HG03439 (cell line): ENCODE measurements around the gene UTS2B.

Experiments
- ATAC-seq: cut with Tn5 transposase; IDR thresholded peaks from one replicate; pipeline ENCODE4 v1.9.1; 2021; ENCODE audit warnings: mild to moderate bottlenecking, moderate library complexity; ENCODE audit not compliant: unreplicated experiment

UTS2B gene

DNA sequence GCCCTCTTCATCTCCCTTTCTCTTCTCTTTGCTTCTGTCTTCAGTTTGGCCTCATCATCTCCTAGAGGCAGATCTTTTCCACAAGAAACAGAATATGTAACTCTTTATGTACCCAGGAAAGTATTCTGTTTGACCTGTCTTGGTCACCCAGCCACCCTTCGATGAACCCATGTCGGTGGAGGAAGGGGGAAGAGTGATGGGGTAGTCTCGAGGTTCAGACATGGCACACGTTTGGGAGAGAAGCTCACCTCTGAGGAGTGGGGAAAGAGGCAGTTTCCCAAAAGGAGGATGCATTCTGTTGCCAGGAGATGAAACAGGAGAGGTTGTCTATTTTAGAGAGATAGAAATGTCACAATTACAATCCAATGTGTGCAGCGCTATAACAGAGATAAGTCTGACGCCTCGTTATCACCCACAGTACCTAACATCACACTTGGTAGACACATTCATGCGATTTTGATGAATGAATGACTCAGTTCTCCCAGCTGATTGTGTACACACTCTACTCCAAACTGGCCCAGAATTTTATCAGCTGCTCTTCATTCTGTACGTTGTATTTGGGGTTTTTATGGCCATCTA, 1.9 kb downstream of the UTS2B start:
- ATAC-seq: peak; percentile 7

DNA sequence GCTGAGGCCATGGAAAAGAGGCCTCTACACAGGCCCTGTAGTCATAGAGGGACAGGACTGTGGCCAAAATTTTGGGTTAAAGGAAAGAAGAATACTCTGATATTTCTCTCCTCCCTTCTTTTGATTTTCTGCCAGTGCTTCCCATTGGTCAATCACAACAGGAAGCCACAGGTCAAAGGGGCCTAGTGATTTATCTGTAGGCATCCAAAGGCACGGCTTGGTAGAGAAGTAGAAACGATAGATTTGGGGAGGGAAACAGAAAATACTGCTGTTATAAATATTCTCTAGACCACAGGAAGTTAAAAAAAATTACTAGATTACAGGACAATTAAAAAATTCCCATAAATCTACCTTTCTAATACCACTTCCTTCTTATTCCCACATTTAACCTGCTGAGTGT, 2.8 kb downstream of the UTS2B start:
- ATAC-seq: no peak

GRCh38 chr3:191324936-191325335, 5.4 kb downstream of the UTS2B start:
- no peak for ATAC-seq

- ATAC-seq: no peak
These were observed 9.1 kb downstream of the UTS2B start for GRCh38 chr3:191321019-191321767.

DNA sequence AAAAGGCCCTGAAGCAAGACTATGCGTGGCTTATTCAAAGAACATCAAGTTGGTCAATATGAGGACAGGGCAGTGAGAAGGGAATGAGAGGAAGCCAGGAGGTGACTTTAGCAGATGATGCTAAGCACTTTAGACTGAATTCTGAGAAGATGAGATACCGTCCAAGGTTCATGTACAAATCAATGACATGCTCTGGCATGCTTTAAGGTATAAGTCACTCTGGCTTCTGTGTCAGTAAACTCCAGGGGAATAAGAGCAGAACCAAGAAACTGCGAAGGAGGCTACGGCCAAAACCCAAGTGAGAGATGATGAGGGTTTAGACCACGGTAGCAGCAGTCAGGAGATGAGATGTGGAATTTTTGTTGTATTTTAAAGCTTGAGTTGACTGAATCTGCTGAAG, 10.0 kb downstream of the UTS2B start:
- ATAC-seq: no peak

DNA sequence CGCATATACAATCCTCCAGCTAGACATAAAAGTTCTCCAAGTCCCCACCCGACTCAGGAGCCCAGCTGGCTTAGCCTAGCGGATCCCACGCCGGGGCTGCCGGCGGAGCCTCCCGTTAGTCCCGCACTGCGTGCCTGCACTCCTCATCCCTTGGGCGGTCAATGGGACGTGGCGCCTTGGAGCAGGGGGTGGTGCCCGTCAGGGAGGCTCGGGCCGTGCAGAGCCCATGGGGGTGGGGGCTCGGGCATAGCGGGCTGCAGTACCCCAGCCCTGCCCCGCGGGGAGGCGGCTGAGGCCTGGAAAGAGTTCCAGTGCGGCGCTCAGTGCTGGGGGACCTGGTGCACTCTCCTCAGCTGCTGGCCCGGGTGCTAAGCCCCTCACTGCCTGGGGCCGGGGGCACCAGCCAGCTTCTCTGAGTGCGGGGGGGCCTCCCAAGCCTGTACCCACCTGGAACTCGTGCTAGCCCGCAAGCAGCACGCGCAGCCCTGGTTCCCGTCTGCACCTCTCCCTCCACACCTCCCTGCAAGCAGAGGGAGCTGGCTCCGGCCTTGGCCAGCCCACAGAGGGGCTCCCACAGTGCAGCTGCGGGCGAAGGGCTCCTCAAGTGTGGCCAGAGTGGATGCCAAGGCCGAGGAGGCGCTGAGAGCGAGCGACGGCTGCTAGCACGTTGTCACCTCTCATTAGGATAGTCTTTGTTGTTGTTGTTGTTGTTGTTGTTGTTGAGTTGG, 13.3 kb downstream of the UTS2B start:
- ATAC-seq: no peak

DNA sequence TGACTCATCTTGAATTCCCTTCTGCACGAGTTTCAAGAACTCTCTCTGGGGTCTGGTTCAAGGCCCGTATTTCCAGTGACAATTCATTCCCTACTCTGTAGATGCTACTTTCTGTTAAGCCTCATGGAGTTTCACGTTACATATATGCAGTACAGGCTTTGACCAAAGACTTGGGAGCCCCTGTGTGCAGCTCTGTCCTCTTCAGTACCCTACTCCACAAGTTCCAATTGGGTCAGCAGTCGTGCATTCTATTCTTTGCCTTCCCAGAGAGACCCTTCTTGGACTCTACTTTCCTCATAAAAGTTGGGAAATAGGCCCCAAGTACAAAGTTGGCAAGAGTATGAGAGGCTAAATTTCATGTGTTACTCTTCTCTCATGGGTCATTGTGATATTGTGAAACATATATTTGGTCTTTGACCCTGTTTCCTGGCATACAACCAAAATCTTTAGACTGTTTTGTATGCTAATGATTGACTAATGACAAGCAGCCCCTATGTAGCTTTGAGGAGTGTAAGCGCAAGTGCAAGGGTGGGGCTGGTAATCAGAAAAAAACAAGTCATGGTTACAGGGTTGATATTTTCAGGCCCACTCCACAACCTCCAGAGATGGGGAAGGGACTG, 16.1 kb downstream of the UTS2B start:
- ATAC-seq: no peak

DNA sequence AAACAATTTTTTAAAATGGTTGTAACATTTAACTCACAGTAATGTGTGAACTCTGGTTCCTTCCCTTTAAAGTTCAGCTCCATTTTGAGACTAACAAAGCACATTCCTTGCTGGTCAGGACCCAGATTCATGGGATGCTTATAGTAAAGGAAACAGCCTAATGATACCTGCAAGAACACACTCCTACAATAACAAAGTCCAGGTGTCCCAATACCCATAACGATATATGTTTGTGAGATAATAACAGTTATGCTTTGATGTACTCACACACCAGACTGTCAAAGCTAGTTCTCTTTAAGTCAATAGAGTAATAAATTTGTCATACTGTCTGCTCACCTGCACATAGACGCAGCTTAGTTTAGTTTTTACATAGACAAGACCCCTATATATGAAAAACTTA, 17.0 kb downstream of the UTS2B start:
- ATAC-seq: no peak

DNA sequence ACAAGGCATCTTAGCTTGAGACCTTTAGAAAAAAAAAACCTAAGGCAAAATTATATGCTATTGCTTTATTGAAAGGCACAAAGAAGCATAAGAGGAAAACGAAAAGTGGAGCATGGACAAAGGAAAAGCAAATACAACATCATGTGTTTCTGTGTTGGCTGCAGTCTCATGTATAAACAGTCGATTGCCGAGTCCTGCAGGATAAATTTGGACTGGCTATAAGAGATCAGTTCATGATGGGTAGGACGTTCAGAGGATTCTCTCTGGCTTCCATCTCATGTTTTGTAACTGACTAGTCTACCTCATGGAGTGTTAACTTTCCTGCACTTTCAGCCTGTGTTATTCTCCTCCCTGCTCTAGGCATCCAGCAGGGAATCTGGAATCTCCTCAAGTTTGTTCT, 23.0 kb downstream of the UTS2B start:
- ATAC-seq: no peak

DNA sequence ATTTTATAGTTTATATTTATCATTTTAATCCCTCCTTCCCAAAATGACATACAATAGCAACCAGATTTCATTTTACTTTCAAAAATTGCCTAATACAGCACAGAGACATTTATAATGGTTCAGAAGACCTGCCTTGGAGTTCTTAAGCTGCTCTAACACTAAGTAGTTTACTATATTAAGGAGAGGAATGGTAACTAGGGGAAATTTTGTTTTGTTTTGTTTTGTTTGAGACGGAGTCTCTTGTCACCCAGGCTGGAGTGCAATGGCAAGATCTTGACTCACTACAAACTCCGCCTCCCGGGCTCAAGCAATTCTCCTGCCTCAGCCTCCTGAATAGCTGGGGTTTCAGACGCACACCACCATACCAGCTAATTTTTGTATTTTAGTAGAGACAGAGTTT, 23.9 kb downstream of the UTS2B start:
- ATAC-seq: no peak

- ATAC-seq: no peak
These were observed 26.7 kb downstream of the UTS2B start for GRCh38 chr3:191303596-191303995.

DNA sequence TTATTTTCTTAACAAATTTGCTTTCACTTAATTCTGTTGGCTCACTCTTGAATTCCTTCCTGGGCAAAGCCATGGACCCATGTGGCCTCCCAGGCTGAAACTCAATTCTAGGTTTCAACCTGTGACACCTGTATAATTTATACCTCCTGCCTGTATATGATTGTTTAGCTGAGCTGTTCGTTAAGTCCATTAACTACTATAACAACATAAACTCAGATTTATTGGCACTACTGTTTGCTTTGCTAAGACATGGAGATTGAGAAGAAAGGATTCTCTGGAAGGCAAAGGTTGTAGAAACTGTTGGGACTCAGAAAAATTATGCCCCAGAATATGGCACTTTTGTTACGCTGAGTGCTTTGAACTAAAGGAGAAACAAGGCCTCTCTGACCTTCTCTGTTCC, 27.9 kb downstream of the UTS2B start:
- no peak for ATAC-seq

DNA sequence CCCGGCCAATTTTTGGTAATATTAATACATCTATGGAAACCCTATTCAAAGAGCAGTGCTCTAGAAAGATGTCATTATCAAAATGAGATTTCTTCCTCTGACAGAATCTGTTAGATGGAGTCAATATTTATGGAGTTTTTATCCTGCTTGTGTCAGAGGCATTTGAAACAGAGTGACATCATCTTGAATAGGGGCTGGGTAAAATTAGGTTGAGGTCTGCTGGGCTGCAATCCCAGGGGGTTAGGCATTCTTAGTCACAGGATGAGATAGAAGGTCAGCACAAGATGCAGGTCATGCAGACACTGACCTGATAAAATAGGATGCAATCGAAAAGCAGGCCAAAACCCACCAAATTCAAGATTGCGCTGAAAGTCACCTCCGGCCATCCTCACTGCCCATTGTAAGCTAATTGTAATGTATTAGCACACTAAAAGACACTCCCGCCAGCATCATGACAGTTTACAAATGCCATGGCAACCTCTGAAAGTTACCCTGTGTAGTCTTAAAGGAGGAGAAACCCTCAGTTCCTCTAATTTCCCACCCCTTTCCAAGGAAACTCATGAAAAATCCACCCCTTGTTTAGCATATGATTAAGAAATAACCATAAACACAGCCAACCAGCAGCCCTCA, 28.4 kb downstream of the UTS2B start:
- no peak for ATAC-seq

- ATAC-seq: peak; percentile 66
These were observed 29.3 kb downstream of the UTS2B start for GRCh38 chr3:191301017-191301416.

DNA sequence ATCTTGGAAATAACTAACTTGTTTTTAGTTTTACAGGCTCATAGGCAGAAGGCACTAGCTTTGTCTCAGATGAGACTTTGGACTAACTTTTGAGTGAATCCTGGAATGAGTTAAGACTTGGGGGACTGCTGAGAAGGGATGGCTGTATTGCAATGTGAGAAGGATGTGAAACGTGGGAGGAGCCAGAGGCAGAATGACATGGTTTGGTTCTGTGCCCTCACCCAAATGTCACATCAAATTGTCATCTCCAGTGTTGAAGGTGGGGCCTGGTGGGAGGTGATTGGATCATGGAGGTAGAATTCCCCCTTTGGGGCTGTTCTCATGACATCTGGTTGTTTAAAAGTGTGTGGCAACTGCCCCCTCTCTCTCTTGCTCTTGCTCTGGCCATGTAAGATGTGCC, 29.9 kb downstream of the UTS2B start:
- ATAC-seq: no peak

DNA sequence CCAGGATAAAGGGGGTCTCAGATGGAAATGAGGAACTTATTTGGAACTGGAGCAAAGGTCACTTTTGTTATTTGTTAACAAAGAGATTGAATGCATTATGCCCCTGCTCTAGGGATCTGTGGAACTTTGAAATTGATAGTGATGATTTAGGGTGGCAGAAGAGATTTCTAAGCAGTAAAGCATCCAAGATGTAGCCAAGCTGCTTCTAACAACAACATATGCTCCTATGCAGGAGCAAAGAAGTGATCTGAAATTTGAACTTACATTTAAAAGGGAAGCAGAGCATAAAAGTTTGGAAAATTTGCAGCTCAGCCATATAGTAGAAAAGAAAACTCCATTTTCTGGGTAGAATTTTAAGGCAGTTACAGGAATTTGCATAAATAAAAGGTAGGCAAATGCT, 31.5 kb downstream of the UTS2B start:
- ATAC-seq: no peak

- peak; percentile 78 for ATAC-seq
These were observed 34.2 kb downstream of the UTS2B start for GRCh38 chr3:191296041-191296541.

- no peak for ATAC-seq
These were observed 36.0 kb downstream of the UTS2B start for GRCh38 chr3:191294291-191294690.

DNA sequence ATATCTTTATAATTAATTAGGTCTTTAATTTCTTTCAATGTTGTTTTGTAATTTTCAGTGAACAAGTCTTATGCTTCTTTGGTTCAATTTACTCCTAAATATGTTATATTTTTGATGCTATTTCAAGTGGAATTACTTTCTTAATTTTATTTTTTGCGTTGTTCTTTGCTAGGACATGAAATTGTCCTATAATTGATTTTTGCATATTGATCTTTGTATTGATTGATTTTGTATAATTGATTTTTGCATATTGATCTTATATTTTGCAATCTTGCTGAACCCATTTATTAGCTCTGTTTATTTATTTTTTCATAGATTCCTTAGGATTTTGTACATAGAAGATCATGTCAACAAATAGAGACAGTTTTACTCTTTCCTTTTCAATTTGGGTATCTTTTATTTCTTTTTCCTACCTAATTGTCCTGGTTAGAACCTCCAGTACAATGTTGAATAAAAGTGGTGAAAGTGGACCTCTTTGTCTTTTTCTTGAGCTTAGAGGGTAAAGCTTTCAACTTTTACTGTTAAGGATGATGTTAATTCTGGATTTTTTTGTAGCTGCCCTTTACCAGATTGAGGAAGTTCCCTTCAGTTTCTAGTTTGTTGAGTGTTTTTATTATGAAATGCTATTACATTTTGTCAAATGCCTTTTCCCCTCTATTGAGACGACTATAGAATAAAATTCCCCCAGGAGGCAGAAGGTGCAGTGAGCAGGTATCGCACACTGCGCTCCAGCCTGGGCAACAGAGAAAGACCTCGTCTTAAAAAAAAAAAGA, 37.9 kb downstream of the UTS2B start:
- no peak for ATAC-seq

DNA sequence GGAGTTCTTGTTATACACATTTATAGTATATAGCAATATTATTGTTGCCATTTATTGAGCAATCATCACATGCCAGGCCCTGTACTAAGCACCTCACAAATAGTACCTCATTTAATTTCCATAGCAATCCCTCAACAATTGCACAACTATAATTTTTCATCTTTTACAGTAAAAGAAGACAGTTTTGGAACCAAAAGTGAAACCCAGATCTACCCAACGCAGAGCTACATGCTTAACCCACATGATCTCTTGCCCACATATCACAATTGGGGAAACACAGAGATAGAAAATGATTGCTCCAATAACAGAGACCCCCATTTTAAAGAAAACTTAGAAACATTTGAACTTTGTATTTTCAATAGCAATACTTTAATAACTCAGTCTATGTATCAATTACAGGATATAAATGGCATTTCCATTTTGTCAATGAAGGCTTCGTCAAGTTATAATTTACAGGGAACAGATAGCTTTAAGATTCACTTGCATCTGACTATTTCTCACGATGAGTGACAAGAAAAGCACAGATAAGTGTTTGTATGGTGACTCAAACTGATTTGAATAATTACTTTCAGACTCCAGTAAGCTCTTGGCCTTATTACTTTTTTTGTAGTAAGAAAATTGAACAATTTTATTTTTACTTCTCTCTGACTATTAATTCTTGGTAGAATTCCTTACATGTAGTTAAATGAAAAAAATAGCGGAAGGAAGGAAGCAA, 39.9 kb downstream of the UTS2B start:
- peak; percentile 85 for ATAC-seq
